ENCODE results near the gene B9D1. TPM values are rescaled to one million over a fixed set of nuclear protein-coding genes. Genes with fewer than 3 reads are reported as not detected.

Gene B9D1
- total RNA-seq, 1 donor from 2014 or later = 8.9 TPM

DNA sequence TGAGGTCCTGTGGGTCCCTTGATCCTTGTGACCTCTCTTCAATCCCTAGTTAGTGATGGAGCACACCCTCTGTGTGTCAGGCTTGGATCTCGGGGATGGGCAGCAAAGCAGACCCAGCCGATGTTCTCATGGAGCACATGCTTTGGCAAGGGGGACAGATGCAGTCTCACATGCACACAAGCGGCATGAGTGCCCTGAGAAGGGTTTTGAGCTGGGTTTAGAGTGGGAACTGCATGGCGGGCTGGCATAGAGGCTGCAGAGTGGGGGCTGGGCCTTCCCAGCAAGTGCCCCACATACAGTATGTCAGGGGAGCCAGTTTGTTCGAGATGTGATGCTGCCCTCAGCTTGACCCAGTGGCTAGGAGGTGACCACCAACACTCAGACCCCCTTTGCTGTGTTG lies 41.6 kb downstream of the B9D1 start:
- no peak for DNase-seq (ENCODE audit: low read depth in 2 of 2)

GRCh38 chr17:19319771-19320505 lies 42.6 kb downstream of the B9D1 start:
- DNase-seq (ENCODE audit: low read depth in 2 of 2) = no peak

DNA sequence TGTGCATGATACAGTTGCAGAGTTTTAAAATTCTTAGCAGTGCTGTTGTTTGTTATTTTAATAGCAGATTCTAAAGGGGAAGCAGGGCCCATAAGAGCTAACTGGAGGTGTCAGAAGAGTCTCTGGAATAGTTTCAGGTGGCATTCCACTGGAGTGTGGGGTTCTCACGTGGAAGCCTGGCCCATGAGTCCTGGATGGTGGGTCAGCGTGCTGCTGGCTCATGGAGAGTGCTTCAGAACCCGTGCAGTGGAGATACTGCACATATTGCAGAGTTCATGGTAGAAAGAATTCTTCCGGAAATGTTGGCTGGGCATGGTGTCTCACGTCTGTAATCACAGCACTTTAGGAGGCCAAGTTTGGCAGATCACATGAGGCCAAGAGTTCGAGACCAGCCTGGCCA lies 43.9 kb downstream of the B9D1 start:
- DNase-seq (ENCODE audit: low read depth in 2 of 2) = no peak

GRCh38 chr17:19317359-19318095 lies 45.0 kb downstream of the B9D1 start:
- DNase-seq (ENCODE audit: low read depth in 2 of 2) = peak; percentile 27 to 88

GRCh38 chr17:19316761-19317358 lies 45.7 kb downstream of the B9D1 start:
- no peak for DNase-seq (ENCODE audit: low read depth in 2 of 2)

- DNase-seq (ENCODE audit: low read depth in 2 of 2) = no peak
These were observed 47.4 kb downstream of the B9D1 start for GRCh38 chr17:19315104-19315503.

GRCh38 chr17:19313746-19314651 lies 48.5 kb downstream of the B9D1 start:
- peak in 1 of 2 donors; percentile 24 for DNase-seq (ENCODE audit: low read depth in 2 of 2)

GRCh38 chr17:19313066-19313745 lies 49.3 kb downstream of the B9D1 start:
- DNase-seq (ENCODE audit: low read depth in 2 of 2) = no peak

DNA sequence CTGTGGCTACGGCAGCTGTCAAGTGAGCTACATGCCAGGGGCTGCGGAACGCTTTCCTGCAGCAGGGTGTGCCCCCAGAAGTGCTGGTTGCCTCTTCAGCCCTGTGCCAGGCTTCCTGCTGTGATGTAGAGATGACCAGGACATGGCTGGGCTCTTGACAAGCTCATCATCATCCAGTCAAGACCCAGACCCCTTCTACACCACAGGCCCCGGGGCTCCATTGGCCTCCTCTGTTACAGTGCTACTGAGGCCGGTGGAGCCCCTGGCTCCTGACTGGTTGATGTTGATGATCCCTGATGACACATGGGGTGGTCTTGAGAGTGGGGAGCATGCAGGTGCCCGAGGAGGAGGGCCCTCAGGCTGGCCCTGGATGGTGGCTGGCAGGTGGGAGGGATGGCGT lies 50.1 kb downstream of the B9D1 start:
- no peak for DNase-seq (ENCODE audit: low read depth in 2 of 2)

- peak; percentile 72 to 84 for DNase-seq (ENCODE audit: low read depth in 2 of 2)
These were observed 50.9 kb downstream of the B9D1 start for GRCh38 chr17:19311421-19312215.

GRCh38 chr17:19311016-19311415 lies 51.5 kb downstream of the B9D1 start:
- no peak for DNase-seq (ENCODE audit: low read depth in 2 of 2)

- no peak for DNase-seq (ENCODE audit: low read depth in 2 of 2)
These were observed 52.4 kb downstream of the B9D1 start for GRCh38 chr17:19310151-19310550.

- DNase-seq (ENCODE audit: low read depth in 2 of 2) = no peak
These were observed 52.8 kb downstream of the B9D1 start for GRCh38 chr17:19309701-19310100.

DNA sequence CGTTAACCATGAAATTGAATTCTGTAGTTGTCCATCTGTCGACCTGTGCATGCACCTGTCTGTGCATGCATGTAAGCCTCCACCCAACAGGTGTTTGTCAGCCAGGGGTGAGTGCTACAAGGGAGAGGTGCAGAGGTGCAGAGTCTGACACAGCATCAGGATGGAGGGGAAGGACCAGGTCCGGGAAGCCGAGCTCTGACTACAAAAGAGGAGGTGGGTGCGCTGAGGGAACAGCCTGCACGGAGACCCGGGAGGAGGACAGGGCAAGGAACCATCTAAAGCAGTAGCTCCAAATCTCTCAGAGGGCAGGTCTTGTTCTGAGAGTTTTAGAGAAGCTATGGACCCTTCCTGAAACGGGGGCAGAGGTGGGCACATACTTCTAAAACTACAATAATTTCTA lies 54.1 kb downstream of the B9D1 start:
- DNase-seq (ENCODE audit: low read depth in 2 of 2) = no peak

DNA sequence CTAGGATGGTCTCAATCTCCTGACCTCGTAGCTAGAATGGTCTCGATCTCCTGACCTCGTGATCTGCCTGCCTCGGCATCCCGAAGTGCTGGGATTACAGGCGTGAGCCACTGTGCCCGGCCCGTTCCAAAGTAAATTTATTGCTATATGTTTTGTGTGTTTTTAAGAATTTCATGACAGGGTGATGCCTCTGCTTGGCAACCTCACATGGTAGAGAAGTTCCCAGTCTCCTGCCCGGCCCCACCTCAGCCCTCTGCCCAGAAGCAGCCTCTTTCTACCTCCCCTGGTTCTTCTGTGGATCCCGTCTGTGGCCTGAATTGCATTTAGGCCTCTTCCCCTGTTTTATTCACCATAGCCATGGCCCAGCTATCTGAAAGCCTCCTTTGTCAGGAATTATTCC lies 55.0 kb downstream of the B9D1 start:
- no peak for DNase-seq (ENCODE audit: low read depth in 2 of 2)

DNA sequence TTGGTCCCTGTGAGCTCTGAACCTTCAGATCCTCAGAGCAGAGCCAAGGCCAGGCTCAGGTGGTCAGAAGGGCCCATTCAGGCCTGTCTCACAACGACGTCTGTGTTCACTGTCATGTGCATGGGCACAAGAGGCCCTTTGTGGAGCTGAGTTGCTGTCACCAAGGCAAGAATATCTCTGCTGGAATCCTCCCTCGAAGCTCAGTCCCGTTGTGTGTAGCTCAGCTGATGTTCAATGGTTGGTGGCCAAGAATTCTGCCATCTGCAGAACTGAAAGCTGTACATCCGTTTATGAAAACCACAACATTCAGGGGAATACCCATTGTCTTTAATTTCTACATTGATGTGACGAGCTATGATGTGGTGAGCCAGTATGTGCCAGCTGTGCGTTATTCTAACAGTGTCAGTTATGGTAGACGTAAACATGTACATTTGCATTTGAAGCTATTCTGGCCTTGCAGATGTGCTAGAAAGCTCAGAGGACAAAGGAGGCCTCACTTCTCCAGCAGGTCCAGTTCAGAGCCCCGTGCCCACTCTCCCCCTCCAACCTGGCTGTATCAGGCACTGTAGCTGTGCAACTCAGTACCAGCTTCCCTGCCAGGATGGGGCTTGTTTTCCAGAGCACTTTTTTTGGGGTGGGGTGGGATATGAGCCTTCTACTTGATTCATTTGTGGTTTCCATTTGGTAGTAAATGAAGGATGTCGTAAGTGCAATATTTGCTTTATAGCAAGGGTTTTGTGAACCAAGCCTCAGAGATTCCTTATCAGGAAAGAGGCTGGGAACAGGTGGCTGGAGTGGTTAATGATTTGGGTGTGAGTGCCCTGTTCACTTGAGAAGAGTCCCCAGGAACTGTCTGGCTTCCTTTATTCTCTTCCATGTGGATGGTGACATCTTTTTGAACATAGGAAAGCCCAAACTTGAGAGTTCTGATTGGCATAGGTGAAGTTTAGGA lies 56.1 kb downstream of the B9D1 start:
- peak in 1 of 2 donors; percentile 41 for DNase-seq (ENCODE audit: low read depth in 2 of 2)

GRCh38 chr17:19305761-19306159 lies 56.8 kb downstream of the B9D1 start:
- no peak for DNase-seq (ENCODE audit: low read depth in 2 of 2)

- no peak for DNase-seq (ENCODE audit: low read depth in 2 of 2)
These were observed 57.3 kb downstream of the B9D1 start for GRCh38 chr17:19305256-19305655.

DNA sequence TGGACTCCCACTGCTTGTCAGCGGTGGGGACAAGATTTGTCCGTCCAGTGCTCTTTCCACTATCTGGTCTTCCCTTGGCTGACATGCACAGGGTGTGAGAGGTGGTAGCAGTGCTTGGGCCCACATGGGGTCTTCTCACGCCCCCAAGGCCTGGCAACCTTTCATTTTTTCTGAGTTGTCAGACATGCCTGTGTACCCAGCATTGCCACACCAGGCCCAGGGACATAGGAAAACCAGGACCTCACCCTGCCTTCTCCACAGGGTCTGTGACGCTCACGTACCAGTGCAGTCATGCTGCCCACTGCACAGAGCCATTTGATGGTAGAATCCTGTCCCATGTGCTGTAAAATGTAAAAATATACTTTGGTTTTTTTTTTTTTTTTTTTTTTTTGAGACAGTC lies 57.8 kb downstream of the B9D1 start:
- DNase-seq (ENCODE audit: low read depth in 2 of 2) = no peak
